GM18507 (cell line): Measurements from ENCODE around the gene EBF4.
"Not testable (repeated sequence)": the region's sequence is repeated elsewhere in the genome, so short reads cannot be mapped to it uniquely, and the experiment has no call there.

Experiments used
- DNase-seq: peaks from one replicate; pipeline ENCODE4 v3.0.0; 2011; ENCODE audit warnings: low read depth; ENCODE audit not compliant: insufficient read length; ENCODE audit errors: extremely low spot score
- FAIRE-seq: peaks from 2 replicates; lab custom pipeline; 2011; peaks lifted over from hg19 to GRCh38; lab: Jason Lieb, UNC

Gene EBF4

DNA sequence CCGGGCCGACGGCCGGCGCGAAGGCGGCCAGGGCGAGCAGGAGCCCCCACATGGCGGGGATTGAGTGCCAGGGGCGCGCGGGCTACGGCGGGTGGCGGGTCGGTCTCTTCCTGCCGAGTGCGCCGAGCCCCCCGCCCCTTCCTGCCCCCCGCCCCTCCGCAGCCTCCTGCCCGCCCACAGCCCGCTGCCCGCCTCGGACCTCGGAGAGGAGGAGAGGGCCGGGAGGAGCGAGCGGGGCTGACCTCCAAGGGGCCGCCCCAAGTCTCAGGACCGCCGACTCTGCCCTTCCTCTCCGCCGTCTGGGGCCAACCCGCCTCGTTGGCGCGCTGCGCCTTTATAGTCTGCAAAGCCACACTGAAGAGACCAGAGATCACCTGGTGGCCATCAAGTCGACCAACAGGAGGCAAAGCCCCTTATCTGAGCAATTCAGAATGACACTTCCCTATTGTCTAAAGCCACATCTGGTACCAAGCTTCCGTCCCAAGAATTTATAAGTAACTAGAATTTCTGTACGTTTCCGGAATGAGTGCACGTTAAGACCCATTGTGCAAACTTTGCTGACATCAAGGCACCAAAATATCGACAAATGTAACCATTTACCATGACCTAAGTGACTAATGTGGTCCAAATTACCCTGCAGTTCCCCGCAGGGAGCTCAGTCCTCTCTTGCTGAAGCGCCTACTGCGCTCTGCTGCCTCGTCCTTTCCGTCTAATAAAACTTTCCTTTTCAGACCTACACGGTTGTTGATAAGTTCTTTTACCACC, 108.1 kb downstream of the EBF4 start, which contains the start of gene CPXM1:
Gene CPXM1 (minus strand): TSS at position 107 of the 765 bp plus-strand sequence. CDS start 55 bp downstream, at position 52.
- DNase-seq (peak; percentile 54), FAIRE-seq (peak; percentile 88)

DNA sequence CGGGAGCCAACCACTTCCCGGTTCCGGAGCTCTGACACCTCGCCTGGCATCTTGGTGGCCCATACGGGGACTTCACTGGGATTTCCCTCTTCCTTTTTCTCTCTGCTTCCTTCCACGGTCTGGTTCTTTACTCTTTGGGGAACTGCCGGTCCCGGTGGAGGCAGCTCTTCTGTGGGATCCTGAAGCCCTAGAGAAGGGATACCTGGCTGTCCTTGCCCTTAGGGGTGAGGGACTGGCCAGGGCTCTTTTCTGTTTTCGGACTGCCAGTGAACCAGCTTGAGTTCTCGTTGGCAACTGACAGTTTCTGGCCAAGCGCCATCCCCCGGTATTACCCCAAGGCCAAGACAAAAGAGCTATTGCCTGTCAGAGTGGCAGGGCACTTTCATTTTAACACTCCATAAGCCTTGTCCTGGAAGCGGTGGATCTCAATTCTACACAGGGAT, 108.7 kb downstream of the EBF4 start:
- DNase-seq (no peak), FAIRE-seq (no peak)

- DNase-seq, result no peak
- FAIRE-seq, result no peak
Measured at GRCh38 chr20:2804041-2804828, 111.7 kb downstream of the EBF4 start.

GRCh38 chr20:2804852-2805688, 112.5 kb downstream of the EBF4 start:
- DNase-seq, result no peak
- FAIRE-seq, result no peak

- FAIRE-seq, result no peak
- no peak for DNase-seq
Measured at GRCh38 chr20:2805689-2806350, 113.2 kb downstream of the EBF4 start.

- no peak for DNase-seq
- FAIRE-seq, result no peak
Measured at GRCh38 chr20:2806351-2806701, 113.7 kb downstream of the EBF4 start.

DNA sequence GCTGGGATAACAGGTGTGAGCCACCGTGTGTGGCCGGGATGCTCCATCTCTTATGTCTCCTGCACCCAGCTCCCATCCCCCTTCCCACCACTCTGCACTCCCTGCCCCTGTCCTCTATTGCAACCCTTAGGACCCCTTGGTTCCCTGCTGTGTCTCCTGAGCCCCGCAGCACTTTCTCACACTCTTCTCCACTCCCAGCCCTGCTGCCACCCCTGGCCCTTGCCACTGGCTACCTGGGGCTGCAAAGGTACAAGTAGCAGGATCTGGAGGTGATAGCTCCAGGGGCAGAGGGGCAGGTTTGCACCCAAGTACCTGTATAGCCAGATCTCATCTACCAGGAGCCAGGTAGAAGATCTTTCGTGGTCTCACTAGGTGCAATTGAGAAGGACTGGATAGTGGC, 114.4 kb downstream of the EBF4 start:
- no peak for DNase-seq

DNA sequence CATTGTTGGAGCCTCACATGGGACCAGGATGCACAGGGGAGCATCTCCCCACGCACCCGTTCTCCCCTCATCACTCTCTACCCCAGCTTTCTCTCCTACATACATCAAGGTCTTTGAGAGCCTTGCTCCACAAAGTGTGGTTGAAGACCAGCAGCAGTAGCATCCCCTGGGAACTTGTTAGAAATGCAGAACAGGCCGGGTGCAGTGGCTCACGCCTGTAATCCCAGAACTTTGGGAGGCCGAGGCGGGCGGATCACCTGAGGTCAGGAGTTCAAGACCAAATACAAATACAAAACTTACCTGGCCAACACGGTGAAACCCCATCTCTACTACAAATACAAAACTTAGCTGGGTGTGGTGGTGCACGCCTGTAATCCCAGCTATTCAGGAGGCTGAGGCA, 115.3 kb downstream of the EBF4 start:
- not testable (repeated sequence) for FAIRE-seq, DNase-seq

More for the DNA sequence above, 114.4 kb downstream of the EBF4 start:
- FAIRE-seq, result no peak

DNA sequence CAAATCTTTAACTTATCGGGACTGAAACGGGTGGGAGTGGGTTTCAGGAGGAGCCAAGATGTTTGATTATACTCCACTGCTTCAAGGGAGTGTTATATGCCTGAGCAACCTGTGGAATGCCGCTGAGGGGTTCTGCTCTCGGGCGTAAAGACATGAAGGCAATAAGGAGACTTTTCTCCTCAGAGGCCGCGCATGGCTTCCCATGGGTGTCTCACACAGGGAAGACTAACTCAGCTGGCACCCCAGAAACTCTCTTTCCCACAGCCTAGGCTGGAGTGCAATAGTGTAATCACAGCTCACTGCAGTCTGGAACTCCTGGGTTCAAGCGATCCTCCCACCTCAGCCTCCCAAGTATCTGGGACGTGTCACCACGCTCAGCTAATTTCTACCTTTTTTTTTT, 117.1 kb downstream of the EBF4 start:
- no peak for FAIRE-seq
- DNase-seq, result no peak
